HCT116 (cell line): Measurements from ENCODE around the gene PTPN21. TPM values are rescaled to one million over a fixed set of nuclear protein-coding genes. Genes with fewer than 3 reads are reported as not detected.

Experiments
- ATAC-seq: fragments of 200-7000 bp; cut with Tn5 transposase; 2 replicates; pipeline ENCODE4 v1.9.1; 2020; ENCODE audit warnings: mild to moderate bottlenecking, moderate library complexity
- BruUV-seq: library from RNA; stranded (reverse); fragments of 400-500 nt; replicated peaks from 2 replicates; lab custom pipeline; 2021; lab: Mats Ljungman, UMichigan
- CTCF ChIA-PET: fragments of 300-600 bp; sonication (Branson Sonifier 250); formaldehyde crosslinking; loops from one replicate; lab custom pipeline; 2021; ENCODE audit warnings: antibody characterized with exemption; lab: Charles Lee
- POLR2A ChIA-PET: fragments of 300-600, 350-600 bp; sonication (Branson Sonifier 250); formaldehyde crosslinking; loops from one replicate; lab custom pipeline; 2021; ENCODE audit warnings: antibody characterized with exemption; lab: Charles Lee
- RAD21 ChIA-PET, 2 experiments: fragments of 300-600 bp; sonication (Branson Sonifier 250); formaldehyde crosslinking; loops; one replicate each; lab custom pipeline; 2023; ENCODE audit warnings: low total read pairs in 2 of 2; ENCODE audit not compliant: uncharacterized antibody in 2 of 2, unreplicated experiment in 2 of 2, low non-redundant PET in 1 of 2; lab: Charles Lee
- DNase-seq: peaks from one replicate; pipeline ENCODE4 v3.0.0-alpha.2; 2010; ENCODE audit warnings: low read depth, low spot score
- H2AFZ ChIP-seq: fragments of 200-600 bp; shearing (Covaris generic), sonication (generic); 2 replicates; pipeline ENCODE4 v1.6.1; 2017; ENCODE audit warnings: low read depth, mixed run types, mixed read lengths, antibody characterized with exemption, low read length; ENCODE audit not compliant: poor library complexity, severe bottlenecking
- H3K27ac ChIP-seq: 2 replicates; pipeline ENCODE4 v1.5.1; 2012; ENCODE audit warnings: low read depth, low read length
- H3K27me3 ChIP-seq: fragments of 200-600 bp; sonication (generic); 2 replicates; pipeline ENCODE4 v1.6.1; 2016; ENCODE audit warnings: mixed run types, low read length, mixed read lengths; ENCODE audit not compliant: insufficient read depth
- H3K36me3 ChIP-seq, 2 experiments: fragments of 200-500 bp in 1 of 2; fragments of 200-600 bp in 1 of 2; sonication (Bioruptor generic) in 1 of 2; sonication (generic) in 1 of 2; 2 replicates each; pipeline versions ENCODE4 v1.5.1 to v1.6.1; 2014 to 2016; ENCODE audit warnings: low read length in 2 of 2, inconsistent platforms in 1 of 2, mixed read lengths in 1 of 2, mixed run types in 1 of 2; ENCODE audit not compliant: insufficient read depth in 2 of 2, control insufficient read depth in 1 of 2
- H3K4me1 ChIP-seq, 2 experiments: fragments of 200-600 bp in 1 of 2; sonication (generic) in 1 of 2; 2 replicates each; pipeline versions ENCODE4 v1.5.1 to v1.6.1; 2012 to 2017; ENCODE audit warnings: low read length in 2 of 2, inconsistent platforms in 1 of 2, mild to moderate bottlenecking in 1 of 2, mixed read lengths in 1 of 2, mixed run types in 1 of 2, moderate library complexity in 1 of 2; ENCODE audit not compliant: insufficient read depth in 2 of 2, control insufficient read depth in 1 of 2
- H3K4me2 ChIP-seq: fragments of 200-600 bp; sonication (generic); 2 replicates; pipeline ENCODE4 v1.6.1; 2017; ENCODE audit warnings: mixed run types, low read length, mixed read lengths
- H3K4me3 ChIP-seq, 2 experiments: fragments of 200-600 bp in 1 of 2; sonication (generic) in 1 of 2; replicated peaks in 1 of 2; 2 replicates each; pipeline ENCODE4 v1.5.1; 2011 to 2016; ENCODE audit warnings: low read length in 2 of 2, control low read depth in 1 of 2, low read depth in 1 of 2, mild to moderate bottlenecking in 1 of 2, mixed read lengths in 1 of 2, mixed run types in 1 of 2
- H3K79me2 ChIP-seq: fragments of 200-600 bp; sonication (generic); 2 replicates; pipeline ENCODE4 v1.6.1; 2017; ENCODE audit warnings: mild to moderate bottlenecking, mixed run types, low read length, moderate library complexity, mixed read lengths; ENCODE audit not compliant: insufficient read depth
- H3K9ac ChIP-seq: fragments of 200-600 bp; sonication (generic); 2 replicates; pipeline ENCODE4 v1.6.1; 2016; ENCODE audit warnings: low read length, mixed read lengths
- H3K9me2 ChIP-seq: fragments of 200-600 bp; sonication (generic), shearing (Covaris generic); 2 replicates; pipeline ENCODE4 v1.6.1; 2017; ENCODE audit warnings: mixed run types, mild to moderate bottlenecking, moderate library complexity; ENCODE audit not compliant: insufficient read depth
- H3K9me3 ChIP-seq, 2 experiments: fragments of 200-500 bp in 1 of 2; fragments of 200-600 bp in 1 of 2; sonication (Bioruptor generic) in 1 of 2; sonication (generic) in 1 of 2; 2 replicates each; pipeline ENCODE4 v1.6.1; 2014 to 2017; ENCODE audit warnings: low read length in 2 of 2, mixed read lengths in 2 of 2, inconsistent platforms in 1 of 2, low read depth in 1 of 2, mild to moderate bottlenecking in 1 of 2, mixed run types in 1 of 2, moderate library complexity in 1 of 2; ENCODE audit not compliant: control insufficient read depth in 1 of 2, insufficient read depth in 1 of 2
- H4K20me1 ChIP-seq: fragments of 200-600 bp; sonication (generic), shearing (Covaris generic); 2 replicates; pipeline ENCODE4 v1.6.1; 2017; ENCODE audit warnings: mixed run types, mild to moderate bottlenecking, moderate library complexity; ENCODE audit not compliant: insufficient read depth
- CBX3 ChIP-seq: IDR thresholded peaks from 2 replicates; pipeline ENCODE4 v1.6.1; 2012; ENCODE audit warnings: low read depth
- CEBPB ChIP-seq: IDR thresholded peaks from 2 replicates; pipeline ENCODE4 v1.6.1; 2012; ENCODE audit warnings: low read depth
- EGR1 ChIP-seq: IDR thresholded peaks from 2 replicates; pipeline ENCODE4 v1.6.1; 2012; ENCODE audit warnings: low read depth
- ELF1 ChIP-seq: IDR thresholded peaks from 2 replicates; pipeline ENCODE4 v1.6.1; 2012; ENCODE audit warnings: low read depth, borderline replicate concordance
- EZH2 ChIP-seq: fragments of 200-600 bp; sonication (generic); IDR thresholded peaks from 2 replicates; pipeline ENCODE4 v1.6.1; 2017; ENCODE audit warnings: antibody characterized with exemption, mixed run types
- FOSL1 ChIP-seq: IDR thresholded peaks from 2 replicates; pipeline ENCODE4 v1.6.1; 2012; ENCODE audit warnings: low read depth
- JUND ChIP-seq: IDR thresholded peaks from 2 replicates; pipeline ENCODE4 v1.6.1; 2012
- POLR2A ChIP-seq: IDR thresholded peaks from 2 replicates; pipeline ENCODE4 v1.7.0; 2011; ENCODE audit warnings: borderline replicate concordance; ENCODE audit not compliant: insufficient read depth, insufficient read length; ENCODE audit errors: extremely low read depth
- POLR2AphosphoS5 ChIP-seq: IDR thresholded peaks from 2 replicates; pipeline ENCODE4 v1.6.1; 2011; ENCODE audit warnings: mild to moderate bottlenecking, low read depth, low read length, moderate library complexity
- SRF ChIP-seq: IDR thresholded peaks from 2 replicates; pipeline ENCODE4 v1.6.1; 2012; ENCODE audit warnings: low read depth
- TCF7L2 ChIP-seq: IDR thresholded peaks from 2 replicates; pipeline ENCODE4 v1.7.0; 2011; ENCODE audit warnings: borderline replicate concordance, inconsistent platforms; ENCODE audit not compliant: insufficient read depth, insufficient read length; ENCODE audit errors: extremely low read depth
- ZFX ChIP-seq: fragments of 450-650 bp; IDR thresholded peaks from 2 replicates; pipeline ENCODE4 v1.6.1; 2017
- intact Hi-C: fragments of 100-400 bp; cut with micrococcal nuclease; formaldehyde crosslinking; loops from 2 replicates; pipeline ENCODE4 v1.10.0; 2022
- total RNA-seq: library from RNA; stranded (reverse); gene quantifications from one replicate; pipeline ENCODE4 v1.2.1, GENCODE V29; 2021; ENCODE audit not compliant: unreplicated experiment
- TF ChIP-seq, protein P1 (sequence below): IDR thresholded peaks from 2 replicates; pipeline ENCODE4 v1.6.1; 2012
- TF ChIP-seq, protein P2 (sequence below): IDR thresholded peaks from 2 replicates; pipeline ENCODE4 v1.6.1; 2011; ENCODE audit warnings: mild to moderate bottlenecking, low read length, moderate library complexity; ENCODE audit not compliant: insufficient replicate concordance; ENCODE audit errors: extremely low read depth
- TF ChIP-seq, protein P3 (sequence below): IDR thresholded peaks from 2 replicates; pipeline ENCODE4 v1.6.1; 2012
- TF ChIP-seq, protein P4 (sequence below): IDR thresholded peaks from 2 replicates; pipeline ENCODE4 v1.6.1; 2012; ENCODE audit warnings: low read depth

Gene PTPN21
- total RNA-seq, 1 experiment from 2014 or later = 7.6 TPM

DNA sequence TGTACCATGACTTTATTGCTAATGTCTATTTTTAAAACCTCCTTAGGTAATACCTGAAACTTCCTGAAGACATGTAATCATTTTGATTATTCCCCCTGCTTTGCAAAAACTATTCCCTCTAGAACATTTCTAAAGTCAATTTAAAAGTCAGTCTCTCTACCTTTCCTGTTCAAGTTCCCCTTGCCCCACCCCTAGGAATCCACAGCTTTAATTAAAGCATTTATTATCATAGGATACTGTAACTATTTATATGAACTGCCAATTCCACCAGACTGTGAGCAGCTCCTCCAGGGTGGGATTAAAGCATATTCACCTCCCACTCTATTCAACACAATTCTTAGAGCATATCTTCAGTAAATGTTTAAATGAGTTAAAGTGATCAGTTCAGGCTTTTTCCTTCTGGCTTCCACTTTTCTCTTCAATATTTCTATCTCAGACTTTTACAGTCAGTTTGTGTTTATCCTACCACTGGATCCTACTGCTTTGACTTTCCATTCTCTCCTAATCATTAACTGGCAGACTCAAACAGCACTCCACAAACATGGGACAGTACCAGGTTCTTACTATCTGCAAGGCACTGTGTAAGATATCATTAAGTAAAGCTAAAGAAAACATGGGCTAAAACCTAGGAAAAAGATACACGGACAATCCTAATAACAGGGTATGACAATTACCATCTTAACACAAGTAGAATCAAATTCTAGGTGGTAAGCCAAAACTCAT, 39.1 kb downstream of the PTPN21 start:
- Histone ChIP-seq H3K9ac (no peak overlapping the region), H3K36me3 (no peaks in the 10 kb centered on the region), H3K27ac (no peak overlapping the region), H2AFZ (no peak overlapping the region), H4K20me1 (no peaks in the 10 kb centered on the region), H3K4me1 (no peaks in the 10 kb centered on the region), H3K9me3 (no peaks in the 10 kb centered on the region), H3K27me3 (no peaks in the 10 kb centered on the region), H3K79me2 (no peaks in the 10 kb centered on the region), H3K9me2 (no peaks in the 10 kb centered on the region), H3K4me3 (no peak overlapping the region), H3K4me2 (no peak overlapping the region)
- intact Hi-C loops = no loop called here
- TF ChIP-seq EGR1 (no peak), CEBPB (no peak), ELF1 (no peak), SRF (no peak), TCF7L2 (no peak), POLR2A (no peak), POLR2AphosphoS5 (no peak), CBX3 (no peak), FOSL1 (no peak), JUND (no peak), EZH2 (no peak), ZFX (no peak)
- TF ChIP-seq, protein P1, sequence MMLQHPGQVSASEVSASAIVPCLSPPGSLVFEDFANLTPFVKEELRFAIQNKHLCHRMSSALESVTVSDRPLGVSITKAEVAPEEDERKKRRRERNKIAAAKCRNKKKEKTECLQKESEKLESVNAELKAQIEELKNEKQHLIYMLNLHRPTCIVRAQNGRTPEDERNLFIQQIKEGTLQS = no peak
- TF ChIP-seq, protein P2, sequence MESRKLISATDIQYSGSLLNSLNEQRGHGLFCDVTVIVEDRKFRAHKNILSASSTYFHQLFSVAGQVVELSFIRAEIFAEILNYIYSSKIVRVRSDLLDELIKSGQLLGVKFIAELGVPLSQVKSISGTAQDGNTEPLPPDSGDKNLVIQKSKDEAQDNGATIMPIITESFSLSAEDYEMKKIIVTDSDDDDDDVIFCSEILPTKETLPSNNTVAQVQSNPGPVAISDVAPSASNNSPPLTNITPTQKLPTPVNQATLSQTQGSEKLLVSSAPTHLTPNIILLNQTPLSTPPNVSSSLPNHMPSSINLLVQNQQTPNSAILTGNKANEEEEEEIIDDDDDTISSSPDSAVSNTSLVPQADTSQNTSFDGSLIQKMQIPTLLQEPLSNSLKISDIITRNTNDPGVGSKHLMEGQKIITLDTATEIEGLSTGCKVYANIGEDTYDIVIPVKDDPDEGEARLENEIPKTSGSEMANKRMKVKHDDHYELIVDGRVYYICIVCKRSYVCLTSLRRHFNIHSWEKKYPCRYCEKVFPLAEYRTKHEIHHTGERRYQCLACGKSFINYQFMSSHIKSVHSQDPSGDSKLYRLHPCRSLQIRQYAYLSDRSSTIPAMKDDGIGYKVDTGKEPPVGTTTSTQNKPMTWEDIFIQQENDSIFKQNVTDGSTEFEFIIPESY = no peak
- TF ChIP-seq, protein P3, sequence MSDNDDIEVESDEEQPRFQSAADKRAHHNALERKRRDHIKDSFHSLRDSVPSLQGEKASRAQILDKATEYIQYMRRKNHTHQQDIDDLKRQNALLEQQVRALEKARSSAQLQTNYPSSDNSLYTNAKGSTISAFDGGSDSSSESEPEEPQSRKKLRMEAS = no peak
- TF ChIP-seq, protein P4, sequence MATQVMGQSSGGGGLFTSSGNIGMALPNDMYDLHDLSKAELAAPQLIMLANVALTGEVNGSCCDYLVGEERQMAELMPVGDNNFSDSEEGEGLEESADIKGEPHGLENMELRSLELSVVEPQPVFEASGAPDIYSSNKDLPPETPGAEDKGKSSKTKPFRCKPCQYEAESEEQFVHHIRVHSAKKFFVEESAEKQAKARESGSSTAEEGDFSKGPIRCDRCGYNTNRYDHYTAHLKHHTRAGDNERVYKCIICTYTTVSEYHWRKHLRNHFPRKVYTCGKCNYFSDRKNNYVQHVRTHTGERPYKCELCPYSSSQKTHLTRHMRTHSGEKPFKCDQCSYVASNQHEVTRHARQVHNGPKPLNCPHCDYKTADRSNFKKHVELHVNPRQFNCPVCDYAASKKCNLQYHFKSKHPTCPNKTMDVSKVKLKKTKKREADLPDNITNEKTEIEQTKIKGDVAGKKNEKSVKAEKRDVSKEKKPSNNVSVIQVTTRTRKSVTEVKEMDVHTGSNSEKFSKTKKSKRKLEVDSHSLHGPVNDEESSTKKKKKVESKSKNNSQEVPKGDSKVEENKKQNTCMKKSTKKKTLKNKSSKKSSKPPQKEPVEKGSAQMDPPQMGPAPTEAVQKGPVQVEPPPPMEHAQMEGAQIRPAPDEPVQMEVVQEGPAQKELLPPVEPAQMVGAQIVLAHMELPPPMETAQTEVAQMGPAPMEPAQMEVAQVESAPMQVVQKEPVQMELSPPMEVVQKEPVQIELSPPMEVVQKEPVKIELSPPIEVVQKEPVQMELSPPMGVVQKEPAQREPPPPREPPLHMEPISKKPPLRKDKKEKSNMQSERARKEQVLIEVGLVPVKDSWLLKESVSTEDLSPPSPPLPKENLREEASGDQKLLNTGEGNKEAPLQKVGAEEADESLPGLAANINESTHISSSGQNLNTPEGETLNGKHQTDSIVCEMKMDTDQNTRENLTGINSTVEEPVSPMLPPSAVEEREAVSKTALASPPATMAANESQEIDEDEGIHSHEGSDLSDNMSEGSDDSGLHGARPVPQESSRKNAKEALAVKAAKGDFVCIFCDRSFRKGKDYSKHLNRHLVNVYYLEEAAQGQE = no peak
- ATAC-seq = no peak
- CTCF ChIA-PET = no interaction called here
- POLR2A ChIA-PET = no interaction called here
- RAD21 ChIA-PET = no interaction called here
- no peak for DNase-seq
- no TSS peak for BruUV-seq
